SK-N-SH (cell line): ENCODE data around the gene FGD6.

Experiments used
- EP300 ChIP-seq, 2 experiments: IDR thresholded peaks; 2 replicates each; pipeline versions ENCODE4 v1.4.0 to v1.6.1; 2012; ENCODE audit warnings: borderline replicate concordance in 1 of 2, low read depth in 1 of 2, low read length in 1 of 2
- MXI1 ChIP-seq: IDR thresholded peaks from 2 replicates; pipeline ENCODE4 v1.6.1; 2012; ENCODE audit warnings: mild to moderate bottlenecking, low read depth, low read length, improper control_type of control experiment
- POLR2AphosphoS5 ChIP-seq: IDR thresholded peaks from 2 replicates; pipeline ENCODE4 v1.6.1; 2012; ENCODE audit warnings: low read depth, low read length
- RAD21 ChIP-seq: IDR thresholded peaks from 2 replicates; pipeline ENCODE4 v1.6.1; 2012; ENCODE audit warnings: mild to moderate bottlenecking, low read length
- RFX5 ChIP-seq: IDR thresholded peaks from 2 replicates; pipeline ENCODE4 v1.6.1; 2012; ENCODE audit warnings: mild to moderate bottlenecking, improper control_type of control experiment, low read length
- TCF12 ChIP-seq: IDR thresholded peaks from 2 replicates; pipeline ENCODE4 v1.4.0; 2012
- TEAD4 ChIP-seq: IDR thresholded peaks from 2 replicates; pipeline ENCODE4 v1.4.0; 2012; ENCODE audit warnings: mild to moderate bottlenecking, borderline replicate concordance; ENCODE audit not compliant: insufficient read depth
- YY1 ChIP-seq: IDR thresholded peaks from 2 replicates; pipeline ENCODE4 v1.4.0; 2012; ENCODE audit warnings: low read depth, mild to moderate bottlenecking
- TF ChIP-seq, protein P1 (sequence below): fragments of 200-600 bp; sonication (generic); IDR thresholded peaks from 2 replicates; pipeline ENCODE4 v1.6.1; 2017; ENCODE audit warnings: antibody characterized with exemption, mild to moderate bottlenecking, moderate library complexity
- TF ChIP-seq, protein P2 (sequence below): IDR thresholded peaks from 2 replicates; pipeline ENCODE4 v1.4.0; 2012; ENCODE audit warnings: low read depth

DNA sequence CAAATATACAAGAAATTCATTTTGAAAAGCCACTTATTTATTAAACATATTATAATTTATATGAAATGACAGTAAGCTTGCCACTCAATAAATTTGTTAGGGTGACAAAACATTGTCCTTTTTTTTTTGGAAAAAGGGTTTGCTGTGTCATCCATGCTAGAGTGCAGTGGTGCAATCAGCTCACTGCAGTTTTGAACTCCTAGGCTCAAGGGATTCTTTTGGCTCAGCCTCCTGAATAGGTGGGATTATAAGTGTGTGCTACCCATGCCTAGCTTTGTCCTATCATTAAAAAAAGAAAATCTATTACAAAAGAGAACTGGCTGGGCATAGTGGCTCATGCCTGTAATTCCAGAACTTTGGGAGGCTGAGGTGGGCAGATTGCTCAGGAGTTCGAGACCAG, 66.8 kb downstream of the FGD6 start:
- no peak for TF ChIP-seq RAD21
- TF ChIP-seq, protein P1, sequence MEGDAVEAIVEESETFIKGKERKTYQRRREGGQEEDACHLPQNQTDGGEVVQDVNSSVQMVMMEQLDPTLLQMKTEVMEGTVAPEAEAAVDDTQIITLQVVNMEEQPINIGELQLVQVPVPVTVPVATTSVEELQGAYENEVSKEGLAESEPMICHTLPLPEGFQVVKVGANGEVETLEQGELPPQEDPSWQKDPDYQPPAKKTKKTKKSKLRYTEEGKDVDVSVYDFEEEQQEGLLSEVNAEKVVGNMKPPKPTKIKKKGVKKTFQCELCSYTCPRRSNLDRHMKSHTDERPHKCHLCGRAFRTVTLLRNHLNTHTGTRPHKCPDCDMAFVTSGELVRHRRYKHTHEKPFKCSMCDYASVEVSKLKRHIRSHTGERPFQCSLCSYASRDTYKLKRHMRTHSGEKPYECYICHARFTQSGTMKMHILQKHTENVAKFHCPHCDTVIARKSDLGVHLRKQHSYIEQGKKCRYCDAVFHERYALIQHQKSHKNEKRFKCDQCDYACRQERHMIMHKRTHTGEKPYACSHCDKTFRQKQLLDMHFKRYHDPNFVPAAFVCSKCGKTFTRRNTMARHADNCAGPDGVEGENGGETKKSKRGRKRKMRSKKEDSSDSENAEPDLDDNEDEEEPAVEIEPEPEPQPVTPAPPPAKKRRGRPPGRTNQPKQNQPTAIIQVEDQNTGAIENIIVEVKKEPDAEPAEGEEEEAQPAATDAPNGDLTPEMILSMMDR = no peak
- TF ChIP-seq TCF12 = no peak
- TF ChIP-seq YY1 = no peak
- TF ChIP-seq MXI1 = no peak
- no peak for TF ChIP-seq TEAD4
- TF ChIP-seq EP300 (IDR thresholded peaks at IDR 0.05; ENCODE audit: borderline replicate concordance in 1 of 2, low read depth in 1 of 2, low read length in 1 of 2) = no peak
- TF ChIP-seq, protein P2, sequence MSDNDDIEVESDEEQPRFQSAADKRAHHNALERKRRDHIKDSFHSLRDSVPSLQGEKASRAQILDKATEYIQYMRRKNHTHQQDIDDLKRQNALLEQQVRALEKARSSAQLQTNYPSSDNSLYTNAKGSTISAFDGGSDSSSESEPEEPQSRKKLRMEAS = no peak
- TF ChIP-seq RFX5 = no peak
- no peak for TF ChIP-seq POLR2AphosphoS5
